Type B pancreatic cell (in vitro differentiated cells): ENCODE results near the gene OR51M1. TPM values are rescaled to one million over a fixed set of nuclear protein-coding genes. Genes with fewer than 3 reads are reported as not detected.
"Not testable (repeated sequence)": the region's sequence is repeated elsewhere in the genome, so short reads cannot be mapped to it uniquely, and the experiment has no call there.

Experiments
- DNase-seq: peaks from one replicate; pipeline ENCODE4 v3.0.0; 2021; ENCODE audit warnings: mixed read lengths; ENCODE audit not compliant: unreplicated experiment; ENCODE audit errors: extremely low spot score
- H3K27ac Mint-ChIP-seq: 2 replicates; pipeline ENCODE4 v1.8.0; 2021; ENCODE audit warnings: mild to moderate bottlenecking, mixed read lengths
- H3K27me3 Mint-ChIP-seq: 2 replicates; pipeline ENCODE4 v1.8.0; 2021; ENCODE audit warnings: mixed read lengths
- H3K36me3 Mint-ChIP-seq: 2 replicates; pipeline ENCODE4 v1.8.0; 2021; ENCODE audit warnings: mixed read lengths
- H3K4me1 Mint-ChIP-seq: one replicate; pipeline ENCODE4 v1.8.0; 2021; ENCODE audit warnings: mixed read lengths; ENCODE audit not compliant: unreplicated experiment
- H3K4me3 Mint-ChIP-seq: 2 replicates; pipeline ENCODE4 v1.8.0; 2021; ENCODE audit warnings: mild to moderate bottlenecking, mixed read lengths
- H3K9me3 Mint-ChIP-seq: 2 replicates; pipeline ENCODE4 v1.8.0; 2021; ENCODE audit warnings: mixed read lengths
- long read RNA-seq: library from polyadenylated mRNA; unstranded; transcript quantifications from one replicate; pipeline ENCODE4 v2.0.0, GENCODE V29; 2020
- total RNA-seq: library from RNA; stranded (reverse); gene quantifications from 2 replicates; pipeline ENCODE4 v1.2.1, GENCODE V29; 2021; ENCODE audit warnings: low replicate concordance
- TF ChIP-seq, protein P1 (sequence below): fragments of 200-600 bp; sonication (generic); conservative IDR thresholded peaks from 2 replicates; pipeline ENCODE4 v1.5.0; 2021; ENCODE audit warnings: antibody characterized with exemption, mild to moderate bottlenecking

The OR51M1 gene, protein sequence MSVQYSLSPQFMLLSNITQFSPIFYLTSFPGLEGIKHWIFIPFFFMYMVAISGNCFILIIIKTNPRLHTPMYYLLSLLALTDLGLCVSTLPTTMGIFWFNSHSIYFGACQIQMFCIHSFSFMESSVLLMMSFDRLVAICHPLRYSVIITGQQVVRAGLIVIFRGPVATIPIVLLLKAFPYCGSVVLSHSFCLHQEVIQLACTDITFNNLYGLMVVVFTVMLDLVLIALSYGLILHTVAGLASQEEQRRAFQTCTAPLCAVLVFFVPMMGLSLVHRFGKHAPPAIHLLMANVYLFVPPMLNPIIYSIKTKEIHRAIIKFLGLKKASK
- not detected in 2 replicates for total RNA-seq
- long read RNA-seq: 0 reads

DNA sequence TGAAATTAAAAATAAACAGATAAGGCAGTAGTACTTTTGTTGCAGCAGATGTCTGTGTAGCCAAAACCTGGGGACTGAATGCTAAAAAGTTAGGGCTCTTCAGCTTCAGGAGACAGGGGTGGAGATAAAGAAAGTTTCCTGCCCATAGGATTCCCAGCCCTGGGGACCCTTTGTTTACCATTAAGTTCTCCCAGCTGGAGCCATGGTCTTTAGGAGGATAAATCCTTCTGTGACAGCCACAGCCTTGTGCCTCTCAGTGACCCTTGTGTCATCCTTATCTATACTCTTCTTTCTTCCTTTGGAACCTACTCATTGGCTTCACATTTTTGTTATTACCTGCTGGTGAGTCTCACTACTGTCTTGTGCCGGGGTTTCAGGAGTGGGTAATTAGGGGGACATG lies at the start of gene OR51M1:
Gene OR51M1 (plus strand): TSS at position 237 of the 400 bp plus-strand sequence. CDS start 5,587 bp downstream, outside the sequence.
- no peaks in the 10 kb centered on the region for H3K27me3 Mint-ChIP-seq
- TF ChIP-seq, protein P1, sequence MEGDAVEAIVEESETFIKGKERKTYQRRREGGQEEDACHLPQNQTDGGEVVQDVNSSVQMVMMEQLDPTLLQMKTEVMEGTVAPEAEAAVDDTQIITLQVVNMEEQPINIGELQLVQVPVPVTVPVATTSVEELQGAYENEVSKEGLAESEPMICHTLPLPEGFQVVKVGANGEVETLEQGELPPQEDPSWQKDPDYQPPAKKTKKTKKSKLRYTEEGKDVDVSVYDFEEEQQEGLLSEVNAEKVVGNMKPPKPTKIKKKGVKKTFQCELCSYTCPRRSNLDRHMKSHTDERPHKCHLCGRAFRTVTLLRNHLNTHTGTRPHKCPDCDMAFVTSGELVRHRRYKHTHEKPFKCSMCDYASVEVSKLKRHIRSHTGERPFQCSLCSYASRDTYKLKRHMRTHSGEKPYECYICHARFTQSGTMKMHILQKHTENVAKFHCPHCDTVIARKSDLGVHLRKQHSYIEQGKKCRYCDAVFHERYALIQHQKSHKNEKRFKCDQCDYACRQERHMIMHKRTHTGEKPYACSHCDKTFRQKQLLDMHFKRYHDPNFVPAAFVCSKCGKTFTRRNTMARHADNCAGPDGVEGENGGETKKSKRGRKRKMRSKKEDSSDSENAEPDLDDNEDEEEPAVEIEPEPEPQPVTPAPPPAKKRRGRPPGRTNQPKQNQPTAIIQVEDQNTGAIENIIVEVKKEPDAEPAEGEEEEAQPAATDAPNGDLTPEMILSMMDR: no peak
- DNase-seq: no peak
- H3K27ac Mint-ChIP-seq: no peak within 1 kb of the TSS
- H3K4me3 Mint-ChIP-seq: no peak within 1 kb of the TSS
- H3K4me1 Mint-ChIP-seq: no peaks in the 10 kb centered on the region
- no peaks in the 10 kb centered on the region for H3K9me3 Mint-ChIP-seq
- no peaks in the 10 kb centered on the region for H3K36me3 Mint-ChIP-seq

DNA sequence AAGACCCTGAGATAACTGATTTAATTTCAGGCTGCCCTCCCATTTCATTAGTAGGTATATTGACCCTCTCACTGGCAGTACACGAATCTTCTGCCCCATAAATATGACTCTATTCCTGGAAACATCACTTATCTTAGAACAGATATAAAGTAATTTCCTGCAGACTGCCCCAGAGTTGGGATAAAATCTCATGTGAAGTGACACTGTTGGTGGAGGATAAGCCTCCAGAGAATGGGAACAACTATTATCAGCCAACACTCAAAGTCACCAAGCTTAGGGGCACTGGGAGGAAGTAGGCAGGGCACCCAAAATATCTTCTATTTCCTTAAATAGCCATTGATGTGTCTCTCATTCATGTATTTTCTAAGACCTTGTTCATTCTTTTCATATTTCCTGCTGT lies 48.4 kb upstream of the OR51M1 start:
- H3K27me3 Mint-ChIP-seq: no peaks in the 10 kb centered on the region
- TF ChIP-seq, protein P1: no peak
- no peak overlapping the region for H3K27ac Mint-ChIP-seq
- DNase-seq: no peak
- no peak overlapping the region for H3K4me3 Mint-ChIP-seq
- no peaks in the 10 kb centered on the region for H3K36me3 Mint-ChIP-seq
- H3K4me1 Mint-ChIP-seq: no peaks in the 10 kb centered on the region
- no peaks in the 10 kb centered on the region for H3K9me3 Mint-ChIP-seq

DNA sequence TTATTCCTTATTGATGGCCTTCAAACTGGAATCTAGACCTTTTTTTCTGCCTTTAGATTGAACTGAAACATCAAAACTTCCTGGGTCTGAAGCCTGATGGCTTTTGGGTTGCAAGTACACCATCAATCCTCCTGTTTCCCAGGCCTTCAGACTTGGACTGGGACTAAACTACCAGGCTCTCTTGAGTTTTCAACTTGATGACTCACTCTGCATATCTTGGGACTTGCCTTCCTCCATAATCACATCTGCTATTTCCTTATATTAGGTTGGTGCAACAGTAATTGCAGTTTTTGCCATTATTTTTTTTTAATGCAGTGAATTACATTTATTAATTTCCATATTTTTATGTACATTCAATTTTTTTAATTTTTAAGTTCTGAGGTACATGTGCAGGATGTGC lies 47.3 kb upstream of the OR51M1 start:
- H3K27ac Mint-ChIP-seq: no peak overlapping the region
- no peaks in the 10 kb centered on the region for H3K36me3 Mint-ChIP-seq
- H3K27me3 Mint-ChIP-seq: no peaks in the 10 kb centered on the region
- no peaks in the 10 kb centered on the region for H3K4me1 Mint-ChIP-seq
- no peak overlapping the region for H3K4me3 Mint-ChIP-seq
- no peaks in the 10 kb centered on the region for H3K9me3 Mint-ChIP-seq
- no peak for DNase-seq
- TF ChIP-seq, protein P1: no peak

DNA sequence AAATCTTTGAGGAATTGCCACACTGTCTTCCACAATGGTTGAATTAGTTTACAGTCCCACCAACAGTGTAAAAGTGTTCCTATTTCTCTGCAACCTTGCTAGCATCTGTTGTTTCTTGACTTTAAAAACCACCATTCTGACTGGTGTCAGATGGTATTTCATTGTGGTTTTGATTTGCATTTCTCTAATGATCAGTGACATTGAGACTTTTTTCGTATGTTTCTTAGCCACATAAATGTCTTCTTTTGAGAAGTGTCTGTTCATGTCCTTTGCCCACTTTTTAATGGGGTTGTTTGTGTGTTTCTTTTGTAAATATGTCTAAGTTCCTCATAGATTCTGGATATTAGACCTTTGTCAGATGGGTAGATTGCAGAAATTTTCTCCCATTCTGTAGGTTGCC lies 46.4 kb upstream of the OR51M1 start:
- H3K4me3 Mint-ChIP-seq, DNase-seq, H3K36me3 Mint-ChIP-seq, H3K4me1 Mint-ChIP-seq, H3K27ac Mint-ChIP-seq, H3K27me3 Mint-ChIP-seq, H3K9me3 Mint-ChIP-seq: not testable (repeated sequence)

DNA sequence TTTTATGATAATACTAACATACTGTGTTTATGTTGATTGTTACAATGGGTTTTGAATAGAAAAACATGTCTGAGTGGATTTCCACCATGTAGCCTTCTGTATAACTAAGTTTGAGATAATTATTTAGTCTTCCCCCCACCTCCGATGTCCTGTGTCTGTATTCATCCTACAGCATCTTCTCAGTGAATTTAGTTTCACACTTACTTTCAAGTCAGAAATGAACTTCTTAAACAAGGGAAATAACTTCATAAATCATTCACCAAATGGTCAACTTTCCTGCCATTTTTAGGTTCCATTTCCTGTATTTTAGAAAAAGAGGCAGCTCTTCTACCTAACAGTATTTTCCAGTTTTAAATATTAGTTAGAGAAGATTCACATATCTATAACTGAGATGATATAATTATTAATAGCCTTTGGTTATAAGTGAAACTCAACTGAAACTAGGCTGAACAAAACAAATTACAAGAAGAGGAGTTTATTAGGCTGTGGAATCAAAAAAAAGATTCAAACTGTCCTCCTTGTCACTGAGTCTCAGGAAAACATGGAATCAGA lies 43.8 kb upstream of the OR51M1 start:
- Mint-ChIP-seq H3K27me3 (no peaks in the 10 kb centered on the region), H3K4me3 (no peak overlapping the region), H3K9me3 (no peaks in the 10 kb centered on the region), H3K36me3 (no peaks in the 10 kb centered on the region), H3K4me1 (no peaks in the 10 kb centered on the region), H3K27ac (no peak overlapping the region)
- TF ChIP-seq, protein P1: no peak
- DNase-seq: no peak
